OCI-LY3 (cell line): ENCODE results near the gene TMEM215.
"Not testable (repeated sequence)": the region's sequence is repeated elsewhere in the genome, so short reads cannot be mapped to it uniquely, and the experiment has no call there.

Source experiments
- H2AFZ ChIP-seq: fragments of 200-600, 300-600 bp; shearing (Covaris generic); 2 replicates; pipeline ENCODE4 v1.6.0; 2014; ENCODE audit warnings: antibody characterized with exemption, low read depth, low read length
- H3K27ac ChIP-seq: fragments of 200-600, 300-600 bp; sonication (generic); 2 replicates; pipeline ENCODE4 v1.5.1; 2014; ENCODE audit warnings: mild to moderate bottlenecking, low read length, moderate library complexity, mixed read lengths
- H3K27me3 ChIP-seq: fragments of 200-600, 300-600 bp; sonication (generic); 2 replicates; pipeline ENCODE4 v1.6.1; 2014; ENCODE audit warnings: low read depth, low read length, mixed read lengths
- H3K36me3 ChIP-seq: fragments of 200-600, 300-600 bp; sonication (generic); replicated peaks from 2 replicates; pipeline ENCODE3; 2014; ENCODE audit warnings: low read depth, low read length, mixed read lengths
- H3K4me1 ChIP-seq: fragments of 300-600, 200-600 bp; sonication (generic); 2 replicates; pipeline ENCODE4 v1.6.1; 2014; ENCODE audit warnings: low read length, mixed read lengths
- H3K4me2 ChIP-seq: fragments of 200-600, 300-600 bp; sonication (generic); 2 replicates; pipeline ENCODE4 v1.6.1; 2014; ENCODE audit warnings: low read length, mixed read lengths
- H3K4me3 ChIP-seq: fragments of 300-600, 200-600 bp; sonication (generic); 2 replicates; pipeline ENCODE4 v1.5.1; 2014; ENCODE audit warnings: antibody characterized with exemption, mild to moderate bottlenecking, low read length, moderate library complexity
- H3K79me2 ChIP-seq: fragments of 300-600, 200-600 bp; shearing (Covaris generic); 2 replicates; pipeline ENCODE4 v1.6.1; 2014; ENCODE audit warnings: mild to moderate bottlenecking, low read length, mixed read lengths
- H3K9ac ChIP-seq: fragments of 300-600, 200-600 bp; shearing (Covaris generic); 2 replicates; pipeline ENCODE4 v1.6.0; 2014; ENCODE audit warnings: mild to moderate bottlenecking, low read length, moderate library complexity
- H3K9me3 ChIP-seq: fragments of 200-600, 300-600 bp; shearing (Covaris generic); 2 replicates; pipeline ENCODE4 v1.6.1; 2014; ENCODE audit warnings: low read length, mixed read lengths; ENCODE audit not compliant: insufficient read depth
- H4K20me1 ChIP-seq: fragments of 200-600, 300-600 bp; sonication (generic); 2 replicates; pipeline ENCODE4 v1.6.1; 2016; ENCODE audit warnings: low read length, mixed read lengths; ENCODE audit not compliant: insufficient read depth
- CTCF ChIP-seq: fragments of 200-600, 300-600 bp; sonication (generic); IDR thresholded peaks from 2 replicates; pipeline ENCODE4 v1.5.1; 2014; ENCODE audit warnings: antibody characterized with exemption, low read length, low read depth
- EZH2phosphoT487 ChIP-seq: fragments of 200-600 bp; shearing (Covaris generic); IDR thresholded peaks from 2 replicates; pipeline ENCODE4 v1.6.1; 2018; ENCODE audit warnings: antibody characterized with exemption, mixed run types, low read depth

The TMEM215 gene

GRCh38 chr9:32787816-32788215, 4.5 kb downstream of the TMEM215 start:
- Histone ChIP-seq H3K4me3 (no peak overlapping the region), H3K79me2 (no peaks in the 10 kb centered on the region), H2AFZ (no peak overlapping the region), H3K4me1 (no peaks in the 10 kb centered on the region), H3K36me3 (no peaks in the 10 kb centered on the region), H3K4me2 (no peak overlapping the region), H4K20me1 (no peaks in the 10 kb centered on the region), H3K27ac (no peak overlapping the region), H3K9ac (no peak overlapping the region), H3K27me3 (peaks cover 31% of the 10 kb centered on the region), H3K9me3 (no peaks in the 10 kb centered on the region)
- TF ChIP-seq EZH2phosphoT487: no peak
- TF ChIP-seq CTCF: no peak

GRCh38 chr9:32796015-32796414, 12.7 kb downstream of the TMEM215 start:
- H3K9ac ChIP-seq, H3K79me2 ChIP-seq, H4K20me1 ChIP-seq, H3K4me1 ChIP-seq, H3K36me3 ChIP-seq, H2AFZ ChIP-seq, H3K4me3 ChIP-seq, H3K9me3 ChIP-seq, H3K27ac ChIP-seq, H3K27me3 ChIP-seq, H3K4me2 ChIP-seq: not testable (repeated sequence)

- Histone ChIP-seq H3K9me3 (no peaks in the 10 kb centered on the region), H3K27ac (no peak overlapping the region), H3K79me2 (no peaks in the 10 kb centered on the region), H3K4me1 (no peaks in the 10 kb centered on the region), H3K4me2 (no peak overlapping the region), H2AFZ (no peak overlapping the region), H3K27me3 (peaks cover 11% of the 10 kb centered on the region), H3K36me3 (no peaks in the 10 kb centered on the region), H3K4me3 (no peak overlapping the region), H4K20me1 (no peaks in the 10 kb centered on the region), H3K9ac (no peak overlapping the region)
- no peak for TF ChIP-seq CTCF
- no peak for TF ChIP-seq EZH2phosphoT487
These were observed 18.2 kb downstream of the TMEM215 start for GRCh38 chr9:32801530-32801929.

- no peaks in the 10 kb centered on the region for H4K20me1 ChIP-seq
- no peak overlapping the region for H3K9ac ChIP-seq
- no peaks in the 10 kb centered on the region for H3K79me2 ChIP-seq
- no peak overlapping the region for H3K27ac ChIP-seq
- no peaks in the 10 kb centered on the region for H3K4me1 ChIP-seq
- no peaks in the 10 kb centered on the region for H3K9me3 ChIP-seq
- H3K4me3 ChIP-seq: no peak overlapping the region
- peaks cover 3% of the 10 kb centered on the region; the same call in 1 of the 2 replicates for H3K27me3 ChIP-seq
- no peak overlapping the region for H2AFZ ChIP-seq
- H3K36me3 ChIP-seq: no peaks in the 10 kb centered on the region
- H3K4me2 ChIP-seq: no peak overlapping the region
- TF ChIP-seq CTCF (no peak), EZH2phosphoT487 (no peak)
These were observed 23.9 kb downstream of the TMEM215 start for GRCh38 chr9:32807217-32807616.

GRCh38 chr9:32811246-32811645, 27.9 kb downstream of the TMEM215 start:
- Histone ChIP-seq H3K4me1 (no peaks in the 10 kb centered on the region), H3K4me2 (no peak overlapping the region), H3K9ac (no peak overlapping the region), H3K36me3 (no peaks in the 10 kb centered on the region), H3K4me3 (no peak overlapping the region), H3K9me3 (no peaks in the 10 kb centered on the region), H4K20me1 (no peaks in the 10 kb centered on the region), H3K27ac (no peak overlapping the region), H3K79me2 (no peaks in the 10 kb centered on the region), H2AFZ (no peak overlapping the region), H3K27me3 (peaks cover 5% of the 10 kb centered on the region; the same call in 1 of the 2 replicates)
- TF ChIP-seq CTCF (no peak), EZH2phosphoT487 (no peak)
